BJ (cell line): ENCODE measurements around the gene CDC25B. TPM values are rescaled to one million over a fixed set of nuclear protein-coding genes. Genes with fewer than 3 reads are reported as not detected.

Experiments used
- CTCF ChIA-PET: fragments of 350-600 bp; formaldehyde crosslinking; extraction: SDS; loops from one replicate; lab custom pipeline; 2021; ENCODE audit warnings: antibody characterized with exemption, inconsistent platforms; lab: Yijun Ruan, JAX
- POLR2A ChIA-PET: fragments of 300-600 bp; sonication (Branson Sonifier 250); formaldehyde crosslinking; extraction: SDS; loops from one replicate; lab custom pipeline; 2021; ENCODE audit warnings: antibody characterized with exemption; lab: Charles Lee
- DNase-seq: peaks from one replicate; pipeline ENCODE4 v3.0.0-alpha.2; 2011; ENCODE audit warnings: low read depth
- H3K27me3 ChIP-seq: 2 replicates; pipeline ENCODE4 v1.6.0; 2011; ENCODE audit warnings: low read length; ENCODE audit not compliant: control insufficient read depth, insufficient read depth
- H3K36me3 ChIP-seq: 2 replicates; pipeline ENCODE4 v1.5.1; 2011; ENCODE audit warnings: low read length; ENCODE audit not compliant: control insufficient read depth, insufficient read depth
- H3K4me3 ChIP-seq: 2 replicates; pipeline ENCODE4 v1.5.1; 2011; ENCODE audit warnings: low read depth, mild to moderate bottlenecking, control low read depth, low read length
- CTCF ChIP-seq: IDR thresholded peaks from 2 replicates; pipeline ENCODE4 v1.5.1; 2011; ENCODE audit warnings: low read depth, mild to moderate bottlenecking, control low read depth, inconsistent platforms, low read length, moderate library complexity; ENCODE audit not compliant: insufficient read depth
- polyA plus RNA-seq: library from polyadenylated mRNA; depleted of rRNA; stranded (reverse); fragments of >200 nt; gene quantifications from 2 replicates; pipeline ENCODE4 v1.2.3, GENCODE V29; 2011

Gene CDC25B
- polyA plus RNA-seq, 1 experiment = 68.1 TPM

GRCh38 chr20:3757268-3757667 lies 38.8 kb upstream of the CDC25B start:
- Histone ChIP-seq H3K36me3 (peaks cover 4% of the 10 kb centered on the region; the same call in 1 of the 2 replicates), H3K27me3 (no peaks in the 10 kb centered on the region), H3K4me3 (no peak overlapping the region)
- CTCF ChIA-PET = interaction anchor here (0.6 to 6.7 kb wide), 10 partner anchors 11 to 315 kb away, joined by 3 to 51 read pairs (median 4); partner anchors contain the start of genes ADISSP, AP5S1, CENPB and SPEF1
- POLR2A ChIA-PET = no interaction called here
- no peak for DNase-seq
- no peak for TF ChIP-seq CTCF

DNA sequence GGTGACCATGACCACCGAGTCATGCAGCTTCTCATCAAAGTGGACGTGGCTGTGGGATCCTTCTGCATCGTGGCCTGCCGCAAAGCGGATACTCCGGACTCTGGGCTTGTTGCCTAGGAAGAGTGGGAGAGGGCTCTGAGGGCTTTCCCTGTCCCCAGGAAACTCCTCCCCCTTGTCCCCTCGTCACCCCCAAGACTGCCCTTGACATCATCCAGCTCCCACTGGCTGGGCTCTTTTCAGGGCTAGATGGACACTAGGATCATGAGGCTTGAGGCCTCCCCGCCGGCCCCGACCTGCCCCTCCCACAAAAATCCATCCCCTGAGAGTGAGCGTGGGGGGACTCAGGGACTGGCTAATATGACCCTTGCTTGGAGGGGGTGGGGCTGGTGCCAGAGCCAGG lies 37.5 kb upstream of the CDC25B start:
- no peak for DNase-seq
- Histone ChIP-seq H3K27me3 (no peaks in the 10 kb centered on the region), H3K4me3 (no peak overlapping the region), H3K36me3 (peaks cover 4% of the 10 kb centered on the region; the same call in 1 of the 2 replicates)
- POLR2A ChIA-PET = no interaction called here
- CTCF ChIA-PET = interaction anchor here (0.8 to 6.7 kb wide), 5 partner anchors 9 to 96 kb away, joined by 3 to 51 read pairs (median 4); partner anchors contain the start of genes ADISSP and AP5S1
- no peak for TF ChIP-seq CTCF

DNA sequence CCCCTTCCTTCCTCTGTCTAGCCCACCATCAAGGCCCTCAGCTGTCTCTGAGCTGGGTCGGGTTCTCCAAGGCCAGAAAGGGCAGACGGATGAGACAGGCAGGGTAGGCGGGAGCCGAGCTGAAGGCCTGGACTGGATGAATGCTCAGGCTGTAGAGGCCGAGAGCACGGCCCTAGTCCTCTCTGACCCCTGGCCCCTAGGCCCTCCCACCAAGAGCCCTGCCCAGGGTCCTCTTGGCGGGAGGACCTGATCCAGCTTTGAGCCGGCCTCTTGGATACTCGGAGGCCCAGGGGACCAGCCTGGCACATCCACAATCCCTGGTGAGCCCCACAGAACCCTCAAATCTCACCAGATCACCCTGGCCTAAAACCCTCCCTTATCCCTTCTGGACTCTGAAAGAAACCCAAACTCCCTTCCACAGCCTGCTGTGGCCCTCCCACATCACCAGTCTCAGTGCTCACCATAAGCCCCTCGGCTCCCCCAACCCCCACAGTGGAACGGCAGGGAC lies 36.7 kb upstream of the CDC25B start:
- Histone ChIP-seq H3K27me3 (no peaks in the 10 kb centered on the region), H3K36me3 (peaks cover 4% of the 10 kb centered on the region; the same call in 1 of the 2 replicates), H3K4me3 (no peak overlapping the region)
- DNase-seq = no peak
- CTCF ChIA-PET = interaction anchor here (1.2 to 2.0 kb wide), 4 partner anchors 27 to 61 kb away, joined by 3 to 8 read pairs (median 4); partner anchors contain the start of genes AP5S1 and CENPB
- POLR2A ChIA-PET = no interaction called here
- TF ChIP-seq CTCF = no peak

- DNase-seq = no peak
- Histone ChIP-seq H3K27me3 (no peaks in the 10 kb centered on the region), H3K36me3 (peaks cover 4% of the 10 kb centered on the region; the same call in 1 of the 2 replicates), H3K4me3 (no peak overlapping the region)
- no peak for TF ChIP-seq CTCF
- ChIA-PET CTCF (interaction anchor here (0.6 to 2.0 kb wide), 4 partner anchors 9 to 60 kb away, joined by 3 to 8 read pairs (median 4); partner anchors contain the start of genes AP5S1 and CENPB), POLR2A (no interaction called here)
Observed at GRCh38 chr20:3759884-3760283, 36.2 kb upstream of the CDC25B start.

DNA sequence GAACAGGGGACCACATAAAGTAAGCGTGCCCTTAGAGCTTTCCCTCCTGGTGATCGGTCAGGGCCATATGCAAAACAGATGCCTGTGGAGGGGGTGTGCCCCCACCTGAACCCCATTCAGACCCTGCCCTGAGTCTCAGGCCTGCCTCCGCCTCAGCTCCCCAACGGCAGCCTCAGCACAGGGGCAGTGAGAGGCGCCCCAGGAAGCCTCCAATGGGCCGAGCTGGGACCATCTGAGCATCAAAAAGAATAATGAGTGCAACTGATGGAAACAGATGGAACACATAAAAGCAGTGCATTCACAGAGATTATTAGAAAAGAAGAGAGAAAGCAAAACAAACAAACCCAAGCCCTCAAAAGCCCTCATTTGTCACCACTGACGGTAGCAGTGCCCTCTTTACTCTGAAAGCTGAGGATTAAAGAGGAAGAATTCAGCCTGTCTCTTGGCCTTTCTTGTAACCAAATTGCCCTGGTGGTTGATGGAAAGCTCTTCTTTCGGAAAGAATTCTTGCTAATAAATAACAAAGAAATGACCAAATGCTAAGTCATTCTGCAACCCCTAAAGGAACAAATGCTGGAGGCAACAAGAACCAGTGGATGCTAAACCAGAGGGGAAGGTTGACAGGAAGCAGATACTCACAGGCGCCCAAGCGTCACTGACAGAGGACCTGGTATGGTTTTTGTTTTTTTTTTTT lies 35.3 kb upstream of the CDC25B start:
- peaks cover 2% of the 10 kb centered on the region; the same call in 1 of the 2 replicates for H3K36me3 ChIP-seq
- no peak overlapping the region for H3K4me3 ChIP-seq
- TF ChIP-seq CTCF = no peak
- H3K27me3 ChIP-seq = no peaks in the 10 kb centered on the region
- DNase-seq = peak; percentile 44
- ChIA-PET POLR2A (no interaction called here), CTCF (interaction anchor here (0.6 to 2.0 kb wide), 9 partner anchors 8 to 204 kb away, joined by 3 to 8 read pairs (median 4); partner anchors contain the start of genes AP5S1 and CENPB)
